Mucosa of descending colon (tissue), 3 donors: ENCODE results near the gene MAPK8IP3. TPM values are rescaled to one million over a fixed set of nuclear protein-coding genes. Genes with fewer than 3 reads are reported as not detected.

Experiments used
- ATAC-seq: fragments of 200-7000 bp; cut with Tn5 transposase; one replicate; pipeline ENCODE4 v1.9.1; 2020; ENCODE audit warnings: mild to moderate bottlenecking, moderate library complexity
- DNase-seq, 3 donors: peaks; one replicate each; pipeline ENCODE4 v3.0.0-alpha.2; 2020
- H3K36me3 ChIP-seq: fragments of 200-600 bp; one replicate; pipeline ENCODE4 v1.8.0; 2021; ENCODE audit warnings: low read depth, mild to moderate bottlenecking
- H3K4me1 ChIP-seq: fragments of 200-600 bp; one replicate; pipeline ENCODE4 v1.8.0; 2021; ENCODE audit warnings: low read depth, mild to moderate bottlenecking
- H3K4me3 ChIP-seq: fragments of 200-600 bp; one replicate; pipeline ENCODE4 v1.8.0; 2021; ENCODE audit warnings: mild to moderate bottlenecking
- H3K9me3 ChIP-seq: fragments of 200-600 bp; one replicate; pipeline ENCODE4 v1.8.0; 2021; ENCODE audit warnings: mild to moderate bottlenecking
- intact Hi-C, 2 donors: fragments of 100-400 bp; cut with DNase I in 1 of 2; cut with micrococcal nuclease in 1 of 2; formaldehyde crosslinking; loops; one replicate each; pipeline versions ENCODE4 v1.11.0 to v1.11.1; 2022; cut with DNase I, micrococcal nuclease
- long read RNA-seq, 2 donors: library from polyadenylated mRNA; unstranded; transcript quantifications; one replicate each; pipeline ENCODE4 v2.0.0, GENCODE V29; 2019 to 2021
- total RNA-seq, 3 donors: library from RNA; stranded (reverse); fragmentation: NEBNext Ultra II Directional in 2 of 3; extraction: Animal tissue kit (Norgen Biotek cat#: 25700) in 2 of 3; gene quantifications; one replicate each; pipeline versions ENCODE4 v1.2.1 to v1.2.4, GENCODE V29; 2021 to 2023
- TF ChIP-seq, protein P1 (sequence below): fragments of 200-600 bp; IDR thresholded peaks from one replicate; pipeline ENCODE4 v1.8.0; 2022; ENCODE audit warnings: antibody characterized with exemption, mild to moderate bottlenecking
- donor health status: DM: no; HTN: no; CAD: no; lungs with moderate emphysema.
- donor health status: DM: no; HTN: no; CAD: no.
- donor health status: DM: no; HTN: yes; CAD: no.

MAPK8IP3 gene, protein sequence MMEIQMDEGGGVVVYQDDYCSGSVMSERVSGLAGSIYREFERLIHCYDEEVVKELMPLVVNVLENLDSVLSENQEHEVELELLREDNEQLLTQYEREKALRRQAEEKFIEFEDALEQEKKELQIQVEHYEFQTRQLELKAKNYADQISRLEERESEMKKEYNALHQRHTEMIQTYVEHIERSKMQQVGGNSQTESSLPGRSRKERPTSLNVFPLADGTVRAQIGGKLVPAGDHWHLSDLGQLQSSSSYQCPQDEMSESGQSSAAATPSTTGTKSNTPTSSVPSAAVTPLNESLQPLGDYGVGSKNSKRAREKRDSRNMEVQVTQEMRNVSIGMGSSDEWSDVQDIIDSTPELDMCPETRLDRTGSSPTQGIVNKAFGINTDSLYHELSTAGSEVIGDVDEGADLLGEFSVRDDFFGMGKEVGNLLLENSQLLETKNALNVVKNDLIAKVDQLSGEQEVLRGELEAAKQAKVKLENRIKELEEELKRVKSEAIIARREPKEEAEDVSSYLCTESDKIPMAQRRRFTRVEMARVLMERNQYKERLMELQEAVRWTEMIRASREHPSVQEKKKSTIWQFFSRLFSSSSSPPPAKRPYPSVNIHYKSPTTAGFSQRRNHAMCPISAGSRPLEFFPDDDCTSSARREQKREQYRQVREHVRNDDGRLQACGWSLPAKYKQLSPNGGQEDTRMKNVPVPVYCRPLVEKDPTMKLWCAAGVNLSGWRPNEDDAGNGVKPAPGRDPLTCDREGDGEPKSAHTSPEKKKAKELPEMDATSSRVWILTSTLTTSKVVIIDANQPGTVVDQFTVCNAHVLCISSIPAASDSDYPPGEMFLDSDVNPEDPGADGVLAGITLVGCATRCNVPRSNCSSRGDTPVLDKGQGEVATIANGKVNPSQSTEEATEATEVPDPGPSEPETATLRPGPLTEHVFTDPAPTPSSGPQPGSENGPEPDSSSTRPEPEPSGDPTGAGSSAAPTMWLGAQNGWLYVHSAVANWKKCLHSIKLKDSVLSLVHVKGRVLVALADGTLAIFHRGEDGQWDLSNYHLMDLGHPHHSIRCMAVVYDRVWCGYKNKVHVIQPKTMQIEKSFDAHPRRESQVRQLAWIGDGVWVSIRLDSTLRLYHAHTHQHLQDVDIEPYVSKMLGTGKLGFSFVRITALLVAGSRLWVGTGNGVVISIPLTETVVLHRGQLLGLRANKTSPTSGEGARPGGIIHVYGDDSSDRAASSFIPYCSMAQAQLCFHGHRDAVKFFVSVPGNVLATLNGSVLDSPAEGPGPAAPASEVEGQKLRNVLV (N-terminal part only)
- 10 to 100 TPM; 76.2 to 82.5 (median 79.4) TPM for total RNA-seq
- long read RNA-seq, donor 1, full-length matches to known transcripts, result 2 of 23 reads
- long read RNA-seq, donor 1, partial matches to known transcripts, result 17 of 23 reads
- long read RNA-seq, donor 1, other reads (novel, unspliced or antisense), result 4 of 23 reads
- long read RNA-seq, donor 2, partial matches to known transcripts, result 7 of 9 reads
- long read RNA-seq, donor 2, other reads (novel, unspliced or antisense), result 2 of 9 reads

DNA sequence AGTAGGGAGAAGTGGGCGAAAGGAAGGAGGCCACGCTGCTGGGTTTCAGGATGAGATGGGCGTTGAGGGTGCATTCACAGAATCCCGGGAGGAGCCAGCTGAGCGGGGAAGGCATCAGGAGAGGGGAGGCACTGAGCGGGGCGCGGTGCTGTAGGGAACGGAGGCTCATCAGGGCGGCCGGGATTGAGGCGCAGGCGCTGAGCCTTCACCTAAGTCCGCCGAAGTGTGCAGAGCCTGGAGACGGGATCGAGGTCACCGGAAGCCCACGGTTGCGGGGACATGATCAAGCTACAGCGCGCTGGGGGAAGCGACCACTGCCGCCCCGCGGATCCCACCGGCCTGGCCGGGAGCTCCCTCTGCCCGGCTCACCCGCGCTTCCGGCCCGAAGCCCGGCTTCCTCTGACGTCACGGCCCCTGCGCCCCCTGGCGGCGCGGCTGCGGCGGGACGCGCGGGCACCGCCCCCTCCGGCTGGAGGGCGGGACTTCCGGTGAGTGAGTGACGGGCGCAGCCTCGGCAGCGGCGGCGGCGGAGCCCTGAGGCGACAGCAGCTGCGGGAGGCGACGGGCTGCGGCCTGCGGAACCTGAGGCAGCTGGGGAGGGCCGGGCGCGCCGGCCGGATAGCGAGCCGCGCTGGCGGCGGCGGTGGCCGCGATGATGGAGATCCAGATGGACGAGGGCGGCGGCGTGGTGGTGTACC is at the start of gene MAPK8IP3:
MAPK8IP3 (plus strand) TSS at position 508 of the 698 bp plus-strand sequence; CDS start at position 653, 145 bp downstream.
- Histone ChIP-seq H3K9me3 (no peaks in the 10 kb centered on the region), H3K4me3 (peak within 1 kb of the TSS; percentile 78), H3K36me3 (no peaks in the 10 kb centered on the region), H3K4me1 (peaks cover 11% of the 10 kb centered on the region)
- DNase-seq (peak; percentile 92 to 99 (median 93)), ATAC-seq (peak; percentile 97)
- TF ChIP-seq, protein P1, sequence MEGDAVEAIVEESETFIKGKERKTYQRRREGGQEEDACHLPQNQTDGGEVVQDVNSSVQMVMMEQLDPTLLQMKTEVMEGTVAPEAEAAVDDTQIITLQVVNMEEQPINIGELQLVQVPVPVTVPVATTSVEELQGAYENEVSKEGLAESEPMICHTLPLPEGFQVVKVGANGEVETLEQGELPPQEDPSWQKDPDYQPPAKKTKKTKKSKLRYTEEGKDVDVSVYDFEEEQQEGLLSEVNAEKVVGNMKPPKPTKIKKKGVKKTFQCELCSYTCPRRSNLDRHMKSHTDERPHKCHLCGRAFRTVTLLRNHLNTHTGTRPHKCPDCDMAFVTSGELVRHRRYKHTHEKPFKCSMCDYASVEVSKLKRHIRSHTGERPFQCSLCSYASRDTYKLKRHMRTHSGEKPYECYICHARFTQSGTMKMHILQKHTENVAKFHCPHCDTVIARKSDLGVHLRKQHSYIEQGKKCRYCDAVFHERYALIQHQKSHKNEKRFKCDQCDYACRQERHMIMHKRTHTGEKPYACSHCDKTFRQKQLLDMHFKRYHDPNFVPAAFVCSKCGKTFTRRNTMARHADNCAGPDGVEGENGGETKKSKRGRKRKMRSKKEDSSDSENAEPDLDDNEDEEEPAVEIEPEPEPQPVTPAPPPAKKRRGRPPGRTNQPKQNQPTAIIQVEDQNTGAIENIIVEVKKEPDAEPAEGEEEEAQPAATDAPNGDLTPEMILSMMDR, result peak; percentile 97
- intact Hi-C loops, result no loop called here

DNA sequence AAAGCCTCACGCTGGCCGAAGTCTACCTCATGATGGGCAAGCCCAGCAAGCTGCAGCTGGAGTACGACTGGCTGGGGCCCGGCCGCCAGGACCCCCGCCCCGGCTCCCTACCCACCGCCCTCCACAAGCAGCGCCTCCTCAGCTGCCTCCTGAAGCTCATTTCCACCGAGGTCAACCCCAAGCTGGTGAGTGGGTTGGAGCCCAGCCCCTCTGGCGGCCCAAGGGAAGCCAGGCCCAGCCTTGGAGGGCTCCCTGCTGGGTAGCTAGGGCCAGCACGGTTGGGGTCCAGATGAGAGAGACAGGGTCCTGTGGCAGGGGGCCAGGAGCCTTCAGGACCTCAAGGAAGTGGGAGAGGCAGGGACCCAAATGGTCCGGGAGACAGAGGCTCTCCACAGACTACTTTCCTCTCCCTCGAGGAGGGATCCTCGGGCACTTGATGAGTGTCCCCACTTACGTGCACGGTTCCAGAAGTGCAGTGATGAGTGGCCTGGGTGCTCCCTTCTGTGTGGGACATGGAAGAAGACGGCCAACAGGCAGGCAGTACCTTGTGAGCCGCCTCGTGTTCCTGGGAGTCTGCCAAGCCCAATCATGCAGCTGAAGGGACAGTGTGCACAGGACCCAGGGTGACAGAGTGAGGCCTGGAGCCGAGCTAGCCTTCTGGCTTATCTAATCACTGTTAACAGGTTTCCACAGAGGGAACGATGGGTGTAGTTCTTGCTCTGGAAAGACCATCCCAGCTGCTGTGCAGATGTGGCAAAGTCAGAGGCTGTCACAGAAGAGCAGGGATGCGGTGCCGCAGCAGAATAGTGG is 49.0 kb upstream of the MAPK8IP3 start:
- DNase-seq (no peak), ATAC-seq (no peak)
- H3K4me1 ChIP-seq, result no peaks in the 10 kb centered on the region
- H3K36me3 ChIP-seq, result peaks cover 19% of the 10 kb centered on the region
- no peak overlapping the region for H3K4me3 ChIP-seq
- no peaks in the 10 kb centered on the region for H3K9me3 ChIP-seq
- intact Hi-C loops, result no loop called here
- TF ChIP-seq, protein P1, result no peak

DNA sequence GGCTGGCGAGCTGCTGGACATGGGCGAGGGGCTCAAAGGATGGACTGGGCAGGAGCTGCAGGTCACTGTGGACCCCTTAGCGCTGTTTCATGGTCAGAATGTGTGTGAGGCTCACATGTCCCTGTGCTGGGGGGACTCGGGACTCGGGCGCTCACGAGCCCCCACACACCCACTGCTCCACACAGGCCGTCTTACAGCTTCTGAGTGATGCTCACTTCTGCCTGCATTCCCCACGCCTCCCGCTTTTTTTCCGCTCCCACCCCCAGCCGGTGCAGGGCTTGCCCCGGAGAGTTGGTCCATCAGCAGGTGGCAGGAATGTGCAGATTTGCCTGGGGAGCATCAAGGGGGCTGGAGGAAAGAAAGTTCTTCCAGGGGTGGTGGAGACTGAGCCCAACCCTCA is 48.2 kb upstream of the MAPK8IP3 start:
- Histone ChIP-seq H3K9me3 (no peaks in the 10 kb centered on the region), H3K4me1 (no peaks in the 10 kb centered on the region), H3K36me3 (peaks cover 20% of the 10 kb centered on the region), H3K4me3 (no peak overlapping the region)
- DNase-seq (no peak), ATAC-seq (no peak)
- intact Hi-C loops, result no loop called here
- TF ChIP-seq, protein P1, result no peak

DNA sequence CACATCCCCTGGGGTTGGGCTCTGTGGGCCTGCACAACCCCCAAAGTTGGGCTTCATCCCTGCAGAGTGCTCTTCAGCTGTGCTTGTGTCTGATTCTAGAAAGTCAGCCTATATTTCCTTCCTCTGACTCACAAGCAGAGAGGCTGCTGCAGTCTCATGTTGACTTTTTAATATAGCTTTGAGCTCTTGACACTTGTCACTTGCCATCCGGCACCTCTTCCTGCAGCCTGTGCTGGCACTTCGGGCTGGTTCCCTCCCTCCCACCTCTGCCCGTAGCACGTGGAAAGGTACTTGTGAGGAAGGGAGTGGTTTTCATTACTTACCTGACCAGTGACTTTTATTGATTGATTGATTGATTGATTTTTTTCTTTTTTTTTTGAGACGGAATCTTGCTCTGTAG is 47.0 kb upstream of the MAPK8IP3 start:
- DNase-seq (no peak), ATAC-seq (no peak)
- TF ChIP-seq, protein P1, result no peak
- no peaks in the 10 kb centered on the region for H3K9me3 ChIP-seq
- H3K4me1 ChIP-seq, result no peaks in the 10 kb centered on the region
- H3K4me3 ChIP-seq, result no peak overlapping the region
- intact Hi-C loops, result no loop called here
- H3K36me3 ChIP-seq, result peaks cover 16% of the 10 kb centered on the region
